Erythroblast (primary cell): ENCODE measurements around the gene KIF16B.

Source experiments
- DNase-seq, 2 experiments: peaks; one replicate each; lab custom pipeline; 2025; lab: John Stamatoyannopoulos, UW
- GATA1 ChIP-seq: IDR thresholded peaks from 2 replicates; pipeline ENCODE4 v1.6.1; 2011; ENCODE audit warnings: low read depth, mild to moderate bottlenecking, control low read depth, low read length, moderate library complexity
- POLR2A ChIP-seq: IDR thresholded peaks from 2 replicates; pipeline ENCODE4 v1.6.1; 2011; ENCODE audit warnings: mild to moderate bottlenecking, low read length

KIF16B gene

DNA sequence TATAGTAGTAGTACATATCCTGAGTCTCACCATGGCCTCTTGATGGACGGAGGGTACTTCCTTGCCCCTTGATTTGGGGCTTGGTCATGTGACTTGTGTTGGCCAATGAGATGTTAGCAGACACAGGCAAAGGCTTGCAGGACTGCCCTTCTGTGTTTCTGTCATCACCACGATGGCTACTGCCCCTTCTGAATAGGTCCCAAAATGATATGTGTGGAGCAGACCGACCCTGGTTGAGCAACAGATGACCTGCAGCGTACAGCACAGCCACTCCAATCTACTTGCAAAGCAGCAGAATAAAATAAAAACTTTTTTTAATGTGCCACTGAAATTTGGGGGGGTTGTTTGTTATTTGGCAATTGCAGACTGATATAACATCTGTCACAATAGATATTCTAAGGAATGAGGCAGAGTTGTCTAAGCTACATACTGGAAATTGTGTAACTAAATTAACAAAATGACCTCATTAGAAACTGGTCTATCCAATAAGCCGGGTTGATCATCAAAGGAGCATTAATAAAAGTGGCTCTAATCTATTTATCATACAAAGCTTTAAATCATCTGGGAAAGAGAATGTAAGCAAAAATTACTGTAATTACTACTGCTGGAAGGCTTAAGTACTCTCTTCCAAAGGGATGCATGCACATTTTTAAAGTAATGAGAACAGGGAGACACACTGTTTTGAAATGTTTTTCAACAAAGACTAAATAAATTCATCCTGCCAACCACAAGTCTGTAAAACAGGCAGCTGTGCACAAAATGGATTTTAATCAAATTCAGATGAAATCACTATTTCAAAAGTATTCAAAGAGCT, 209.5 kb downstream of the KIF16B start:
- DNase-seq = no peak
- no peak for TF ChIP-seq GATA1
- no peak for TF ChIP-seq POLR2A

DNA sequence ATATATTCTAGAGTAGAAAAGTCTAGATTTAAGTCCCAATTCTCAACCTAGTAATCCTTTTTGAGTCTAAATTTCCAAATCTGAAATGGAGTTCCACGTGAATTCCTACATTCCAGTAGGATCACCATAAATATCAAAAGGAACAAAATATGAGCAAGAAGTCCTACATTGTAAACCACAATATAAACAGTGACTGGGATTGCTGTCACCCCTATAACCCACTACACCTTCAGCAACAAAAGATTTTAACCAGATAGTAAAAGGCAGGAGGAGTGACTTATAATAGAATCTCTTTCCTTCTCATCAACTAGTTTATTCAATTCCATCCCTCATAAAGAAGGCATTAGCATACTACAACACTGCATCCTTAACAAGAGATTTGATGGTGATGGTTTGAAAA, 210.6 kb downstream of the KIF16B start:
- no peak for DNase-seq
- no peak for TF ChIP-seq GATA1
- TF ChIP-seq POLR2A = no peak

DNA sequence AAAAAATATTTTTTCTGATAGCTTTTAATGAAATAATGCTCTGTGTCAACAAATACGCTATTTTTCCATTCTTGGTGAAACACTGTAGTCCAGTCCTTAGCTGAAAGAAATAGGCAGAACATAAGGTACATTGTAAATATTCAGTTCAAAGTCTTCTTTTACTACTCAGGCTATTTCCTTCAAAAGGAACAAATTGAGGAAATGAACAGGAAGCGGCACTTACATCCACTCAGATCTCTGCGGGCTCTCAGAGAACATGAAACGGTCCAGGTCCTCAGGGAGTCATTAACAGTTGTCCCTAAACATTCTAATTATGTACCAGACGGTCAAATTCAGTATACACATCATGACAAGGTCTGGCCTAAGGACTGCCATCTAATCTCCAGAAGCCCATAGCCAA, 212.6 kb downstream of the KIF16B start:
- DNase-seq = no peak
- TF ChIP-seq POLR2A (no peak), GATA1 (no peak)

GRCh38 chr20:16353417-16353781, 219.8 kb downstream of the KIF16B start:
- DNase-seq = no peak
- no peak for TF ChIP-seq POLR2A
- no peak for TF ChIP-seq GATA1

GRCh38 chr20:16352751-16353416, 220.4 kb downstream of the KIF16B start:
- TF ChIP-seq GATA1 (no peak), POLR2A (no peak)
- DNase-seq = no peak

DNA sequence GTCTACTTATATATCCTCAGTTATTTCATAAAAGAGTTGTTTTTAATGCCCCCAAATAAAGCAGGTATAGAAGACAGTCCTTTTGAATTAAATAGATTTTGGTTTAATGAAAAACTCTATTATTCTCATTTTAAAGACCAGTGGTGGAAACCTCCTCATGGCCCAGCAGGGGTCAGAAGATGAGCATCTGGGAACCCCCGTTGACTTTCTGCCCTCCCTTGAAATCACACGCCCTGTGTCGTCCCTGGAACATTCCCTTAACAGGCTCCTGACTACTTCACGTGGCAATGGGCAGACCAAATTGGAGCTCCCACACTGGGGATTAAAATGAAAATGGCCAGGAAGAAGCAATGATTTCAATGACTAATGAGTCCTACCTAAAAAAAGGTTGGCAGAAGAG, 220.9 kb downstream of the KIF16B start:
- no peak for DNase-seq
- TF ChIP-seq GATA1 = no peak
- no peak for TF ChIP-seq POLR2A

DNA sequence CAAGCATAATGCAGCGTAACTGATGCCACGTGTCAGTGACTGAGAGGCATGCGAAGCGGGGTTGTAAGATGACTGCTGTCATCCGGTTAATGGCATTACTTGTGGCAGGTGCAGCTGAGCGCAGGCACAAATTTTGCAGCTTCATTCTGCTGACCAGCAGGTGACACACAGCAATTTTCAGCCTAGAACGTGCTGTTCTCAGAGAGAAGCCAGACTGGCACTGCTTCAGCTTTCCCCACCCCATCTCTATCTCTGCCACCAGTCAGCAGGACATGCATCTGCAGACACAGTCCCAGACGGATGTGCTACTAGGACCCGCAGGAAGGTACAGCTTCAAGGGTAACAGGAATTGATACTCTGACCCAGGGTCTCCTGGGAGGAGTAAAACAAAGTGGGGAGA, 221.8 kb downstream of the KIF16B start:
- DNase-seq = no peak

GRCh38 chr20:16350465-16350864, 222.8 kb downstream of the KIF16B start:
- TF ChIP-seq POLR2A (no peak), GATA1 (no peak)
- no peak for DNase-seq

More for the DNA sequence above, 221.8 kb downstream of the KIF16B start:
- TF ChIP-seq POLR2A (no peak), GATA1 (no peak)

DNA sequence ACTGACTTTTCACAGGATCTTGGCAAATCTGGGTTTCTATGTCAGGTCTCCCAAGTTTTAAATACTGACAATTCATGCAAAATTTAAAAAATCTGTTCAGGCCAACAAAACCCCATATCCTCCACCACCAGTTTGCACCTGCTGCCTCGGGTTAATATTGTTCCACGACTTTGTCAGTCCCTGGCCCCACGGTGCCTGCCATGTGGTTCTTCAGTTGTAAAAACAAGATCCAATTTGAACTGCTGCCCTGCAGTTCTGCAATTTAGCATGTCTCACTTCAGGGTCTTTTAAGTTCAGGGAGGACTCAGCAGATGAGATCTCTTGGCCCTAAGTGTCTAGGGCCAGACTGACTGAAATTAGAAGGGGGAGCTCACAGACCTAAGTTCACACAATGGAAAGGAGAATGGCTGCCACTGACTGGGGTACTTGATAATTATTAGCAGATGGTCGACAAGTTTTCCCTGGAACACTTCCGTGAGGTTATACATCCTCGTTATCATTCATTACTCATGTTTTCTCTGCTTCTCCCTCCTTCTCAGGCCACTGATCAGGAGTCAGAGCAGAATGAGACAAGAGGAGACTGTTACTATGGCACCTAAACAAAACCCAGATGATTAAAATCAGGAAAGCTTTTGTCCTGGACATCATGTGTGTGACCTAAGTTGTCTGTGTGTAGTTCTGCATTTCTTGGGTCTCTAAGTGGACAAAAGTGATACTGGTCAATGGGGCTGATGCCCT, 223.6 kb downstream of the KIF16B start:
- TF ChIP-seq GATA1 = no peak
- no peak for TF ChIP-seq POLR2A
- no peak for DNase-seq

DNA sequence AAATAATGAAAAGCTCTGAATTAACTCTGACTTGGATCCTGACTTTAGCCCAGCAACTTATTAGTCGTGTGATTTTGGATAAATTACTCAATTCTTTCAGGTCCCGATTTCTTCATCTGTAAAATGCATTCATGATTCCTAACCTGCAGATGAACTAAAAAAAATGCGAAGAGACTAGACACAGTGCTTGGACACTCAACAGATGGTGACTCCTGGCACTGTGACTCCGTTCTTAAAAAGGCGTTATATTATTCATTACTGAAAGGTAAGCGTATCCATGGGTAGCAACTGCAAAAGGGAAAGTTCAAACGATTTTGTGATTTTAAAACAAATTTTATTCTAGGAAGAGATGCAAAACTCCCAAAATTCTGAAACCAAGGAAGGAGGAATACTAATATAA, 226.3 kb downstream of the KIF16B start:
- DNase-seq = no peak

DNA sequence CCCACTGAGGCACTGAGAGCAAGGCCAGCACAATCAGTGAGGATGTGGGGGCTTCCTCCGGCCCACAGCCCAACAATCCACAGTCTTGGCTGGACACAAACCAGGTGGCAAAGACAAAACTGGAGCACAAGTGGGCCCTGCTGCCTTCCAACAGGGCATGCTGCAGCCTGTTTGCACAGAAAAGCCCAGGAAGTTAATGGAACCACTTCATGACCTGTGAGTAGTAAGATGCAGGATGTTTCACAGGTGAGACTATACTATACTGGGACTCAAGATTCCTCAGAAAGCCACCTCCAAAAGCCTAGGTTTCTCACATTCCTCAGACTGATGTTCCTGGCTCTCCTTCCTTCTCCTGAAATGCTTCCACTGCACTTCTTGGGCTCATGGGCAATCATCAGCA, 235.5 kb downstream of the KIF16B start:
- DNase-seq = no peak
- TF ChIP-seq GATA1 (no peak), POLR2A (no peak)

More for the DNA sequence above, 226.3 kb downstream of the KIF16B start:
- TF ChIP-seq POLR2A (no peak), GATA1 (no peak)

DNA sequence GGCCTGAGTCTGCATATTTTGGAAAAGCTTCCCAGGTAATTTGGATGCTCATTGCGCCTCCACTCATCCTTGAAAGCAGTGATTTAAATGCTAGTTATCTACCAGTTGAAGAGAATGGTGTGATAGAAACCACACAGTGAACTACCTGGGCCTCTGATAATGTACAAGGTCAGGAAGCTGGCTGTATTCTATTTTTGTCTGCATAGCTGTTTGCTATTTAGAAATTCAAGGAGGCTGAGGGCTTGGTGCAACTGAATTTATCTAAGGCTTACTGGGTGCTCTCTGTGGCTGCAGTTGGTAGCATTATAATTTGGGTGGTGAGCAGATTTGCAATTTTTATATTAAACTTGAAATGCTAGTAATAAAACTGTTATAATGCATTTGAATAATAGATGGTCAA, 245.6 kb downstream of the KIF16B start:
- no peak for DNase-seq
- TF ChIP-seq GATA1 (no peak), POLR2A (no peak)

DNA sequence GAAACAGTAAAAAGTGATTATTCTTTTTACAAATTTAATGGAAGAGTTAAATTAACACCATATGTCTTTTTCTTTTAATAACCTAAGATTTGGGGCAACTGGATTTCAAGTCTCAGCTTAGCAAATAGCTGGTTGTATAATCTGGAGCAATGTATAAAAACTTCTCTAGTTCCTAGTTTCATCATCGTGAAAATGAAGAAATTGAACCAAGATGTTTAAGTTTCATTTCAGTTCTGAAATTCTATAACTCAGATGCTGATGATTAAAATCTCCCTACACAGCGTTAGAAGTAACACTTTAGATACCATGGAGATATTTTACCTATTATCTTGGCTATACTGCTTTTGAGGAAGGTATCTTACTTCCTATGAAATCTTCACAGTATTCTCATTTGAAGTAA, 252.0 kb downstream of the KIF16B start:
- DNase-seq = no peak
- TF ChIP-seq POLR2A (no peak), GATA1 (no peak)

- no peak for DNase-seq
- no peak for TF ChIP-seq POLR2A
- TF ChIP-seq GATA1 = no peak
These were observed 255.5 kb downstream of the KIF16B start for GRCh38 chr20:16317445-16318362.
